Esophagus mucosa (tissue), 1 donor: Measurements from ENCODE around the gene ING5. TPM values are rescaled to one million over a fixed set of nuclear protein-coding genes. Genes with fewer than 3 reads are reported as not detected.
A peak's percentile ranks its signal among the peaks of the same experiment; 100 is the strongest.
"Not testable (repeated sequence)": the region's sequence is repeated elsewhere in the genome, so short reads cannot be mapped to it uniquely, and the experiment has no call there.

Experiments
- ATAC-seq: fragments of 200-7000 bp; cut with Tn5 transposase; one replicate; pipeline ENCODE4 v1.9.1; 2020
- total RNA-seq: library from RNA; stranded (reverse); gene quantifications from one replicate; pipeline ENCODE4 v1.2.4, GENCODE V29; 2023
- donor health status: DM: yes; HTN: yes; CAD: no.

ING5 gene
- total RNA-seq, 1 donor from 2014 or later, result 16.5 TPM

DNA sequence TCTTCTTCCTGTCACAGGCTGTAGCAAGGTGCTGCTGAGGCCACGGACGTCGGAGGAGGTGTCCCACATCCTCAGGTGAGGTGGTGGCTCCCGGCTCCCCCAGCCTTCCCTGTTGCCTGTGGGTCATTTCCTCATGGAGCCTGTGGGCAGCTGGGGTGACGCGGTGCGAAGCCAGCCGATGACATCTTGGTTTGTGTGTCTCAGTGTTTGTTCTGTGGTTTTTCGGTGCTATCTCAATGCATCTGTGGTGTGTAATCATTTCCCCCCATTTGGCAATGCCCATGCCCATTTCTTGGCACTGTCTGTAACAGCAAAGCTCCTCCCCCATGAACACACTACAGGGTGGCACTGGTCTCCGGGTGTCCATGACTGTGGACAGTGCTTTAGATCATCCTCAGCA is 39.2 kb downstream of the ING5 start:
- no peak for ATAC-seq

DNA sequence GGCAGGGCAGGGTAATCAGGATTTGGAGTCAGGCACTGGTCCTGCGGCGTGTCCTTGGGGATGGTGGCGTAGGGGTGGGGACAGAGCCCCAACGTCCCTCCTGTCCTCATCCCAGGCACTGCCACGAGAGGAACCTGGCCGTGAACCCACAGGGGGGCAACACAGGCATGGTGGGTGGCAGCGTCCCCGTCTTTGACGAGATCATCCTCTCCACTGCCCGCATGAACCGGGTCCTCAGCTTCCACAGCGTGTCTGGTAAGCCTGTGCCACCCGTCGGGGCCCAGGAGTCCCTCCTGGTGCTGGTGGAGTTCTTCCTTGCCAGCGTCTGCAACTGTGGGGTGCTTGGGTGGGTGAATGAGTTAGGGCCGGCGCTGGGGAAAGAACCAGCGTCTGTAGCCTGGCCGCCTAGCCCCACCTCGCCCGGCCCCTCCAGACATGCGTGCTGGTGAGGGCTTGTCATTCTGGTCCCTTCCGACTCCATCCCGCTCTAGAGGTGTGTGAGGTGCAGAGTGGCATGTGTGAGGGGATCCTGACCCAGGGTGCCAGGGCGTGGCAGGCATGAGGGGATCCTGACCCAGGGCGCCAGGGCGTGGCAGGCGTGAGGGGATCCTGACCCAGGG is 40.6 kb downstream of the ING5 start:
- no peak for ATAC-seq

DNA sequence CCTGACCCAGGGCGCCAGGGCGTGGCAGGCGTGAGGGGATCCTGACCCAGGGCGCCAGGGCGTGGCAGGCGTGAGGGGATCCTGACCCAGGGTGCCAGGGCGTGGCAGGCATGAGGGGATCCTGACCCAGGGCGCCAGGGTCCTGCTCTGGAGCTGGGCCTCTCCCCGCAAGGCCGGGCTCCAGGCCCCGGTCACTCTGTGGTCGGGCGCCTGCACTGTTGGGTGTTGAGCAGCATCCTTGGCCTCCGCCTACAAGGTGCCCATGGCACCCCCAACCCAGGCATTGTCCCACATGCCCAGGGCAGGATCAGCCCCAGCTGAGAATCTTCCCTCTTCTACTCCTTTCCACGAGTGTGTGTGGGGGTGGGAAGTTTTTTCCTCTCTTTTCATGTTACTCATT is 41.2 kb downstream of the ING5 start:
- not testable (repeated sequence) for ATAC-seq

DNA sequence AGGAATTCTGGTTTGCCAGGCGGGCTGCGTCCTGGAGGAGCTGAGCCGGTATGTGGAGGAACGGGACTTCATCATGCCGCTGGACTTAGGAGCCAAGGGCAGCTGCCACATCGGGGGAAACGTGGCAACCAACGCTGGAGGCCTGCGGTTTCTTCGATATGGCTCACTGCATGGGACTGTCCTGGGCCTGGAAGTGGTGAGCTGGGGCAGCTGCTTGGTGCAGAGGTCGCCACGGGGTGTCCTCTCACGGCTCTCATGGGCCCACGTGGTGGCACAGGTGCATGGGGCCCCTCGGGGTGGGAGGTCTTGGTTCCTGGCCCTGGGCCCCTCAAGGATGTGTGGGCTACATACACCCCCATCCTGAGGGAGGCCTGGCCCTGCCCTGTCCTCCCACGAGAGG is 41.8 kb downstream of the ING5 start:
- ATAC-seq, result no peak

DNA sequence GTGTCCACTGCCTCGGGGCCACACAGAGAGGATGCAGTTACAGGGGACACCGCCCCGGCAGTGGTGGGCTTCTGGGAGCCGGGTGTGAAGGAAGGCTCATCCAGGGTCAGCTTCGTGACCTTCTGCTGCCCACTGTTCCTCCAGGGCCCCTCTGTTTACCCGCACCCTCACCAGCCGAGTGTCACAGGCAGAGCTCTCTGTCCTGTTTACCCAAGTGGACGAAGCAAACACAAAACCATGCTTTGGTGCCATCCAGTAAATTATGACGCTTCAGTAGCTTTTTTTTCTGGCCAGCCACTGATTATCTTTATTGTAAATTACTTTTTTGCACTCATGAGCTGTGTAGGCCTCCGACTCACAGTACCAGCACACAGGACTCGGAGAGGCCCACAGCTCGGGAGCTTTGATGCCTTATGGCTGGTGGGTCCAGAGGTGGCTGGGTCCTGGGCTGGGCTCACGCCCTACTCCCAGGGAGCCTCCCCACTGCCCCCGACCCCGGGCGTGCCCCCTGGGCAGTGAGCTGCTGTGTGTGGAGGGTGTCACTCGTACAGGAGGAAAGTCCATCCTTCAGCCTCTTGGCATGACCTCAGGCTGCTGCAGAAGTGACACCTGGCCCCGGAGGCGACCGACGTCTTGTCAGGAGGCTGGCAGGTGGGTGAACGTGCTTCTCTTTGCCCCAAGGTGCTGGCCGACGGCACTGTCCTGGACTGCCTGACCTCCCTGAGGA is 42.4 kb downstream of the ING5 start:
- peak; percentile 4 for ATAC-seq

DNA sequence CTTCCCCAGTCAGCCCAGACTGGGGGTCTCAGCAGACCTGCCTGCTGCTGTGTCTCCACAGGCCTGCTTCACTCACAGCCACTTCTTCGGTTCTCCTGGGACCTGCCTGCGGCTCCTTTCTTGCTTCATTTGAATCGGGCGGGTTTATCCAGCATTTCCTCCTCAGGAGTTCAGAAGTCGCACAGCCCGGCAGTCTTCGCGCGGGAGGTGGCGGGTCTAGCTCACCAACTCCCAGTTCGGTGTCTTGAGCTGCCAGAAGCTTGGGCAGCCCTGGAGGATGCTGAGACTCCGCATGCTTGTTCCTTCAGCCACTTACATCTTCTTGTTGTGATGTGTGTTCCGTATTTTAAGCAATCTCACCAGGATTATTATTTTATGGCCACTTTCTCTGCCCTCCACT is 43.4 kb downstream of the ING5 start:
- ATAC-seq, result no peak

DNA sequence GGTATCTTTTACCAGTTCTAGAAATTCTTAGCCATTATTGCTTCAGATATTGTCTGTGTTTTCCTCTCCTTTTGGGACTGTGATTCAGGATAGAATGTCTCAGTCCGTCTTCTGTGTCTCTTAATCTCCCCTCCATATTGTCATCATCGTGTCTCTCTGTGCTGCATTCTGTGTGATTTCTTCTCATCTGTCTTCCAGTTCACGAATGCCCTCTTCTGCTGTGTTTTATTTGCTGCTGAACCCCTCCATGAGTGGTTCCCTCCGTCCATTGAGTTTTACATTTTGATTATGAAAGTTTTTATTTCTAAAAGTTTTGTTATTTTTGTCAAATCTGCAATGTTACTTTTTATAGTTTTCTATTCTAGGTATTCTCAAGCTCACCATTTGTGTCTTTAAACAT is 44.2 kb downstream of the ING5 start:
- ATAC-seq, result no peak

DNA sequence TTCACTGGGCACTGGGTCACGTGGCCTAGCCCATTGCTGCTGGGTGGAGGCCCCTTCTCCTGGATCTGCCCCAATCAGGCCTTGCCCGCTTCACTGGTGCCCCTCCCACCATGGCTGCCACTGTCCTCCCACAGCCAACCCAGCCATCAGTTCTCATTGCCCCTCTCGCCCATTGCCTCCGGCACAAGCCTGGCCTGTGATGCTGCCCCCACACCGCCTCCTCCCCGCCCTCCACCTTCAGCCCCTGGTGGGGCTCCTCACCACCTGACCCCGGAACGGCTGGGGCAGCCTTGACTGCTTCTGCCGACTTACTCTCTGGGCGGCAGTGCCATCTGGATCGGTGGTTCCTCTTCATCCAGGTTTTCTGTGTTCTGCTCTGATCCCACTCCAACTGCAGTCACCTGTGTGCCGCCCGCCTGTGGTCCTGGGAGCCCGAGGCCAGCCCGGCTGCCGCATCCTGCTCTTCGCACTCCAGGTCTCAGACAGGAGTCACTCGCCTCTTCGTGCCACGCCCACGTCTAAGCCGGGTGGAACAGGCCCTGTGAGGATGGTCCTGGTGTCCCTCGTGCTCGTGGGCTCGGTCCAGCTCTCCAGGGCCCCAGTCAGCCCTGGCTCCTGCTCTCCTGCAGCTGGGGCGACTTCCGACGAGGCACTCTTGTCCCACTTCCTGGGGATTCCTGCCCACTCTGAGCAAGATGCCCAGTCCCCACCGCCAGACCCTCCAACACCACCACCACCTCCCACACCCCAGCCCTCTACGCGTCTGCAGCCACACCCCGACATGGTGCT is 46.8 kb downstream of the ING5 start:
- no peak for ATAC-seq

DNA sequence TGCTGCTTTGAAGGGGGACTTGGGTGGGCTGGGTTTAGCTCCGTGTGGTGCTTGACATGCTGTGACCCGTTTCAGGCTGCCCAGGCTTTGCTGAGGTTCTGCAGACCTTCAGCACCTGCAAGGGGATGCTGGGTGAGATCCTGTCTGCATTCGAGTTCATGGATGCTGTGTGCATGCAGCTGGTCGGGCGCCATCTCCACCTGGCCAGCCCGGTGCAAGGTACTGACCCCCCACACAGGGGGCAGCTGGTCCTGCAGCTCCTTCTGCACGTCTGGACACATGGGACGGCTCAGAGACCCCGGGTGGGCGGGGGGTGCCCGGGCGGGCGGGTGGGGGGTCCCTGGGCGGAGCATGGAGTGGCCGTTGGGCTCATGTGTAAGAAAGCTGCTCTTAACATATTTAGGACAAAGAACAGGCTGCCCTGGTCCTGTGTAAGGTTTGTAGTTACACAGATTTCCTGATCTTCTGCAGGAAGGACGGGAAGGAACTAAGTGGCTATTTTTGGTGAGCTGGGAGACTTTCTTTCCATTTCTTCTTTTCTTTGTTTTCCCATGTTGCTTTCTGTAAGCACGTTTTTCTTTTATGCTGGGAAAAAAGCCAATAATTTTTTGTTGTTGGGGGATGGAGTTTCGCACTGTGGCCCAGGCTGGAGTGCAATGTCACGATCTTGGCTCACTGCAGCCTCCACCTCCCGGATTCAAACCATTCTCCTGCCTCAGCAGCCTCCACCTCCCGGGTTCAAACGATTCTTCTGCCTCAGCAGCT is 48.4 kb downstream of the ING5 start:
- no peak for ATAC-seq

DNA sequence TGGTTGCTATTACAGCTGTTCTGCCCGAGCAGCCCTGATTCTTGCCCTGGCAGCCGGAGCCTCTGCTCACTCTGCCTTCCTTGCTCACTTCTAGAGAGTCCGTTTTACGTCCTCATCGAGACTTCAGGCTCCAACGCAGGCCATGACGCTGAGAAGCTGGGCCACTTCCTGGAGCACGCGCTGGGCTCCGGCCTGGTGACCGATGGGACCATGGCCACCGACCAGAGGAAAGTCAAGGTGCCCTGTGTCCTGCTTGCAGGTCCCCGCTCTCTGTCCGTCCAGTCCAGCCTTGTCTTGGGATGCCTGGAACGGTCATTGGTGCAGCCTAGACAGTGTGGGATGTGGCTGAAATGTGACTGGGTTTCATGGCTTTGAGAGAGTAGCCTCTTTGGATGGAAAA is 49.3 kb downstream of the ING5 start:
- no peak for ATAC-seq

DNA sequence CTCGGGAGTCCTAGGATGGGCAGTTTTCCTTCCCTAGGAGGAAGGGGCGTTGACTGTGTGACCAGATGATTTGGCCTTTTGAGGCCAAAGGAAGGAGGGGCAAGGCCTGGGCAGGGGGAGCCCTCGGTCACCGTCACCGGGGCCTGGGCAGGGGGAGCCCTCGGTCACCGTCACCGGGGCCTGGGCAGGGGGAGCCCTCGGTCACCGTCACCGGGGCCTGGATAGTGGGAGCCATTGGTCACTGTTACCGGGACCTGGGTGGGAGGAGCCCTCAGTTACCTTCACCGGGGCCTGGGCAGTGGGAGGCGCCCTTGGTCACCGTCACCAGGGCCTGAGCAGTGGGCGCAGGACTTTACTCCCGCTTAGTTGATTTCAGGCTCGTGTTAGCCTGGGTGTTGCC is 49.9 kb downstream of the ING5 start:
- no peak for ATAC-seq

DNA sequence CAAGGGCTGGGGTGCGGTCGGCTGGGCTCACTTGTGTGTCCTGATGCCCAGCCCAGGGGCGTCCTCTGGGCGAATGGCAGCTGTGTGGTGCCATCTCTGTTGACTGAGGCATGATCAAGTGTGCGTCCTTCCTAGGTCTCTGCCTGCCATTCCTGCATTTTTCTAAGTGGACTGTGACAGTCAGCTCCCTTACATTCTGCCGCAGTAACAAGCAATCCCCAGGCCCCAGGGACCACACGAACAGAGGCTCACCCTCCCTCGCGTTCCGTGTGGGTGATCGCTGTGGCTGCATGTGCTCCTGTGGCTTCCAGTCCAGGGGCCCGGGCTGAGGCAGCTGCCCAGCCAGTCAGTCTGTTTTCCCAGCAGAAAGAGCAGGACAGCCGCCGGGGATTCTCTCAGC is 50.4 kb downstream of the ING5 start:
- ATAC-seq, result no peak

DNA sequence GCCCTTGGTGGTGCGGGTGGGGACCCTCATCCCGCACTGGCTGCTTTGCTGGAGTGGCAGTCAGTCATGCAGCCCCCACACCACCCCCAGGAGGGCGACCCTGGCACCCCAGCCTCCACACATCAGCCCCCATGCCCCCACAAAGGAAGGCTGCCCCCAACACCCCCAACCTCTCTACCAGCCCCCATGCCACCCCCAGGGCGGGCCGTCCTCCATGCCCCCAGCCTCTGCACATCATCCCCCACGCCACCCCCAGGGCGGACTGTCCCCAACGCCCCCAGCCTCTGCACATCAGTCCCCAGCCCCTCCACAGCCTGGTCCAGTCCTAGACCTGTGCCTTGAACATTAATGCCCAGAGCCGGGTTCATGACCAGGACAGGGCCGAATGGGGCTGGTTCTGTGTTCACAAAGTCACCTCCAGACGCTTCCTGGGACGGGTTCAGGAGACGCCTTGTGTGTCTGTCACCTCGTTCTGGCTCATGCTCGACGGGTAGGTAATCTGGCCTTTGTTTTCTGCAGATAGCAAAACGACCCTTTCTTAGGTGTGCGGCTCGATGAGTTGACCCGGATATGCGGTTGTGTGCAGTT is 50.9 kb downstream of the ING5 start:
- ATAC-seq, result peak; percentile 17

DNA sequence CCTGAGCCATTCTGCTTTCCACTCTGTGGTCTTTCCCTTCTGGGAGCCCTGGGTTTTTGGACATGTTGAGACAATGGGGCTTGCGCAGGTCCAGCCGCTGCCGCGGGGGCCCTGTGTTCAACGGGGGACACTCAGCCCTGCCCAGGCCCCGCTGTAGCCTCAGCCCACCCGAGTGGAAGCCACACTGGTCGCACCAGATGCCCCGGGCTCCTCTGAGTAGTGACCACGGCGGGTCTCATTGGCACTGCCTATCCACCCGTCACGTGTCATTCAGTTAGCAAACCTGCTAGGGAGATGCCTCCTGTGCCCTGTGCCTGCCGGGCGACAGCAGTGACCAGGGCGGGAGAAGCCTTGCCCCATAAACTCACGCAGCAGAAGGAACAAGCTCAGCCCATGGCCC is 51.7 kb downstream of the ING5 start:
- peak; percentile 9 for ATAC-seq

DNA sequence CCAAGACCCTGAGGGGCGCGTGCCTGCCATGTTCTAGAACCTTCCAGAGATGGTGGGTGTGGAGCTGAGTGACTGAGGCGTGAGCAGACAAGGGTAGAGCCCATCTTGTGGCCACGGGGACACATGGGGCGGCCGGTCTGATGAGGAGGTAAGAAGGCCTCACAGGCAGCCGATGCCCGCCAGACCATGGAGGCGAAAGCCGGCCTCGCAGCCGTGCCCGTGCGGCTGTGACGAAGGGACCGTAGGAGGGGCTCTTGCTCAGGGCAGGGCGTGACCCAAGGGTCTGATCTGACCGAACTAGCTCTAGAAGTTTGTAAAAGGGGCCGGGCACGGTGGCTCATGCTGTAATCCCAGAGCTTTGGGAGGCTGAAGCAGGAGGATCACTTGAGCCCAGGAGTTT is 52.2 kb downstream of the ING5 start:
- no peak for ATAC-seq

DNA sequence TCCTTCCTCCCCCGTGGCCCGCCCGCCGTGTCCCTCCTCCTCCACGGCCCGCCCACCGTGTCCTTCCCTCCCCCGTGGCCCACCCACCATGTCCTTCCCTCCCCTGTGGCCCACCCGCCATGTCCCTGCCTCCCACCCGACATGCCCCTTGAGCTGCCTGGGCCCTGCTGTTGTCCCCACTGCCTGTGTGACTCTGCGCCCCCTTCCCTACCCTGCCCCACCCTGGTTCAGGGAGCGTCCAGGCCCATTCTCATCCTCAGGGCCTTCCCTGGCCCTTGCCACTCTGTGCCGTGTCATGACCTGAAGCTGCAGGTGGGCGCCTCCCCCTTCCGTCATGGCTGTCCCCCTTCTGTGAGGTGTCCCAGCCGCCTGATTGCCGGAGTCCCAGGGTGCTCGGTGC is 53.3 kb downstream of the ING5 start:
- ATAC-seq, result no peak

DNA sequence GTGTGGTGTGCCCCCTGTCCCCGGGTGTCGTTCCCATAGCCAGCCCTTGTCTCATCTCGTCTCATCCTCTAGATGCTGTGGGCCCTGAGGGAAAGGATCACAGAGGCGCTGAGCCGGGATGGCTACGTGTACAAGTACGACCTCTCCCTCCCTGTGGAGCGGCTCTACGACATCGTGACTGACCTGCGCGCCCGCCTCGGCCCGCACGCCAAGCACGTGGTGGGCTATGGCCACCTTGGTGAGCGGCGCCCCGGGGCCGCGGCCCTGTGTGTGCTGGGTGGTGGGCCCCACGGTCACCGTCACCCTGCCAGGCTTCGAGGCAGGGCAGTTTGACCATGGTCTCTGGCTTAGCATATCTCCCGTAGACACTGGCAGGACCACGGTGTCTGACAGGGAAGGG is 53.9 kb downstream of the ING5 start:
- no peak for ATAC-seq

DNA sequence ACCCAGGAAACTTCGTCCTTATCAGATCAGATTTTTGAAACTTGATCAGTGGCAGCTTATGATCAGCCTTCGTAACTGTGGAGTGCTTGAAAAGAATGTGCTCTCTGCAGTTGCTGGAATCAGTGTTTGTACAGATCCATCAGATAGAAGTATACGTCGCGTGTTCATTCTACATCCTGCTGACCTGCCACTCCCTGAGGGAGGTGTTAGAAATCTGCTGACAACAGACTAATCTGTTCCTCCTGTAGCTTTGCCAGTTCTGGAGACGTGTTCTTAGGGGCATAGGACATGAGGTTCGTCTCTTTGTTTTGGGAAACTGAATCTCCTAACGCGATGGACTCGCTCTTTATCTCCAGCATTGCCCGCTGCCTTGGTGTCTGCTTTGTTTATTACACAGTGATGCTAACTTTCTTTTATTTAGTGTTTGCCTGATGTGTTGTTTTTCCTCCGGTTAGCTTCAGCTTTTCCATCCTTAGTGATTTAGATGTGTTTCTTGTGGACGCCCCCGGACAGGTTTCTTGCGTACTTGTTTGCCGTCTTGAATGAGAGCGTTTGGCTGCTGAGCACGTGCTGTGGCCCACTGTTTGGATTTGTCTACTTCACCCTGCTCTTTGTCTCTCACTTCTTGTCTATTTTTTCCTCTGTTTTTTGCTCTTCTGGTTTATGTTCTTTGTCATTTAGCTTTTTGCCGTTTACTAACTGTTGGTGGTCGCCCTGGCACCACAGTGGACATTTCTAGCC is 57.4 kb downstream of the ING5 start:
- ATAC-seq, result no peak

DNA sequence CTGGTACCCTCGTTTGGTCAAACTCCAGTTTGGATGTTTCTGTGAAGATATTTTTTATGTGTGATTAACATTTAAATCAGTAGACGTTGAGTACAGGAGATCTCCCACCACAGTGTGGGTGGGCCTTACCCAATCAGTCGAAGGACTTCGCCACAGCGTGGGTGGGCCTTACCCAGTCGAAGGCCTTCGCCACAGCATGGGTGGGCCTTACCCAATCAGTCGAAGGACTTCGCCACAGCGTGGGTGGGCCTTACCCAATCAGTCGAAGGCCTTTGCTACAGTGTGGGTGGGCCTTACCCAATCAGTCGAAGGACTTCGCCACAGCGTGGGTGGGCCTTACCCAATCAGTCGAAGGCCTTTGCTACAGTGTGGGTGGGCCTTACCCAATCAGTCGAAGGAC is 58.1 kb downstream of the ING5 start:
- ATAC-seq, result not testable (repeated sequence)

DNA sequence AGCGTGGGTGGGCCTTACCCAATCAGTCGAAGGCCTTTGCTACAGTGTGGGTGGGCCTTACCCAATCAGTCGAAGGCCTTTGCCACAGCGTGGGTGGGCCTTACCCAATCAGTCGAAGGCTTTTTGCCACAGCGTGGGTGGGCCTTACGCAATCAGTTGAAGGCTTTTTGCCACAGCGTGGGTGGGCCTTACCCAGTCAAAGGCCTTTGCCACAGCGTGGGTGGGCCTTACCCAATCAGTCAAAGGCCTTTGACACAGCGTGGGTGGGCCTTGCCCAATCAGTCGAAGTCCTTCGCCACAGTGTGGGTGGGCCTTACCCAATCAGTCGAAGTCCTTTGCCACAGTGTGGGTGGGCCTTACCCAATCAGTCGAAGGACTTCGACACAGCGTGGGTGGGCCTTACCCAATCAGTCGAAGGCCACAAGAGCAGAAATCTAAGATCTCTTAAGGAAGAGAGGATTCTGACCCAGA is 58.5 kb downstream of the ING5 start:
- no peak for ATAC-seq

DNA sequence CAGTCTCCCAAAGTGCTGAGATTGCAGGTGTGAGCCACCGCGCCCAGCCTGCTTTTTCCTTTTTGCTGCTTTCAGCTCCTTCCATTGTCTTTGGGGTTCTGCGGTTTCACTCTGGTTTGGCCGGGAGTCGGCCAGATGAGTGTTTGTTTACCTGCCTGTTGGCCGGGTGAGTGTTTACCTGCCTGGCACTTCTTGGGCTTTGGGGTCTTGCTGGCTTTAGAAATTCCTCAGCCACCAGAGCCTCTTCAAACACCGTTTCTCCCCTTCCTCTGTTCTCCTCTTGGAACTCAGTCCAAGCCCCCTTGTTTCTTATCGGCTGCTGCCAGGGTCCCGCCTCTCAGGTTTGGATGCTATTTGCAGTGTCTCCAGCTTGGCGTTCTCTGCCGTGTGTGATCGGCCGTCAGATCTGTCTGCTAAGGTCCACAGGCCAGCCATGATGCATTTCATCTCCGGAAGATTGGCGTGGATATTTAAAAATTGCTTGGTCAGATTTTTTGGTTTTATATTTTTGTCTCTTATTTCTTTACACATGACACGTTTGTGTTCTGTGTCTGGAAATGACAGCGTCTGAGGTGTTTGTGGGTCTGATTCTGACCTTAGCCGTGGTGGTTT is 60.6 kb downstream of the ING5 start:
- no peak for ATAC-seq
